SW480 (cell line): ENCODE results near the gene RBM10.

Experiments
- DNase-seq: peaks from one replicate; pipeline ENCODE4 v3.0.0-alpha.2; 2016; ENCODE audit warnings: low spot score

The RBM10 gene

DNA sequence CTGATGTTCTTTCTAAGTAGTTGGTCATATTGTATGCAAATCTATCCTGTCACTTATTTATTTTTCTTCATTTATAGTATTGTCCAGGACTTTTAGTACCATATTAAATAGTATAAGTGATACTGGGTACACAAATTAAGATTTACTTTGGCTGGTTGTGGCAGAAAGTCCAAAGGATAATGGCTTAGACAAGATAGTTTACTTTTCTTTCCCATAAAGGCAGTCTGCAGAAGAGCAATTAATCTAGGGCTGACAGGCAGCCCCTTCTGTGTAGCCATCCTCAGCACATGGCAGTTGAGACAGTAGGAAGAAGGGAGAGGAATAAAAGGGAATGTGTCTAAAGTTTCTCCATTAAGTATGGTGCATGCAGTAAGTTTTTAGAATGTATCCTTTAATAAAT lies 6.4 kb downstream of the RBM10 start:
- no peak for DNase-seq

GRCh38 chrX:47156611-47157520 lies 11.8 kb downstream of the RBM10 start:
- DNase-seq, result no peak

DNA sequence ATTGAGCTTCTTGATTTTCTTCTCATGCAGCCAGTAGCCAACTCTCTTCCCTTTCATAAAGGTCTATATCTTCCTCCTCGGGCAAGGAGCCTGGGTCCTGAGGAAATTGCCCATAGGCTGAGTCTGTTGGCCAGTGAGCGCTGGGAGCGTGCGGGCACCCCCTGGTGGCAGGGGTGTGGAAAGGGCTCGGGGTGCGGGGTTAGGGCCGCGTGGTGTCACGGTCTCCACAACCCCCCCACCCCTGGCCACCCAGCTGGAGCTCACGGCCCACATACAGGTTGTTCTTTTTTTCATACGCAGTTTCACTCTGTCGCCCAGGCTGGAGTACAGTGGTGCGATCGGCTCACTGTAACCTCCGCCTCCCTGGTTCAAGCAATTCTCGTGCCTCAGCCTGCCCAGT lies 13.1 kb downstream of the RBM10 start:
- DNase-seq, result no peak

DNA sequence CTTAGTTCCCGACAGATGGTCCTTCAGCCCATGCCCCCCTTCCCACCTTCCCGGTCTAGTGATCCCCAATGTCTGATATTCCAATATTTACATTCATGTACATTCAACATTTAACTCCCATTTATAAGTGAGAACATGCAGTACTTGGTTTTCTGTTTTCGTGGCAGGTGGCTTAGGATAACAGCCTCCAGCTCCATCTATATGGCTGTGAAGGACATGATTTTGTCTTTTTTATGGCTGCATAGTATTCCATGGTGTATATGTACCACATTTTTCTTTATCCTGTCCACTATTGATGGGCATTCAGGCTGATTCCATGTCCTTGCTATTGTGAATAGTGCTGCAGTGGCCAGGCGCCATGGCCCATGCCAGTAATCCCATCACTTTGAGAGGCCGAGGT lies 13.8 kb downstream of the RBM10 start:
- DNase-seq, result no peak

- DNase-seq, result no peak
Measured at GRCh38 chrX:47160781-47161180, 15.8 kb downstream of the RBM10 start.

- no peak for DNase-seq
Measured at GRCh38 chrX:47162927-47163583, 18.0 kb downstream of the RBM10 start.

GRCh38 chrX:47164420-47164819 lies 19.4 kb downstream of the RBM10 start:
- DNase-seq, result no peak

DNA sequence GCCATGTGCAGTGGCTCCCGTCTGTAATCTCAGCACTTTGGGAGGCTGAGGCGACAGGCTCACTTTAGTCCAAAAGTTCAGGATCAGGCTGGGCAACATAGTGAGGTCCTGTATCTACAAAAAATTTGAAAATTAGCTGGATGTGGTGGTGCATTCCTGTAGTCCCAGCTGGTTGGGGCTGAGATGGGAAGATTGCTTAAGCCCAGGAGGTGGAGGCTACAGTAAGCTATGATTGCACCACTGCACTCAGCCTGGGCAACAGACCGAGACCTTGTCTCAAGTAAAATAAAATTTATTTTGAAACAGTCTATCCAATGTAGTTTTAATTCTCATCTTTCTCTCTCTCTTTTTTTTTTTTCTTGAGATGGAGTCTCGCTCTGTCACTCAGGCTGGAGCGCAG lies 21.1 kb downstream of the RBM10 start:
- DNase-seq, result no peak

DNA sequence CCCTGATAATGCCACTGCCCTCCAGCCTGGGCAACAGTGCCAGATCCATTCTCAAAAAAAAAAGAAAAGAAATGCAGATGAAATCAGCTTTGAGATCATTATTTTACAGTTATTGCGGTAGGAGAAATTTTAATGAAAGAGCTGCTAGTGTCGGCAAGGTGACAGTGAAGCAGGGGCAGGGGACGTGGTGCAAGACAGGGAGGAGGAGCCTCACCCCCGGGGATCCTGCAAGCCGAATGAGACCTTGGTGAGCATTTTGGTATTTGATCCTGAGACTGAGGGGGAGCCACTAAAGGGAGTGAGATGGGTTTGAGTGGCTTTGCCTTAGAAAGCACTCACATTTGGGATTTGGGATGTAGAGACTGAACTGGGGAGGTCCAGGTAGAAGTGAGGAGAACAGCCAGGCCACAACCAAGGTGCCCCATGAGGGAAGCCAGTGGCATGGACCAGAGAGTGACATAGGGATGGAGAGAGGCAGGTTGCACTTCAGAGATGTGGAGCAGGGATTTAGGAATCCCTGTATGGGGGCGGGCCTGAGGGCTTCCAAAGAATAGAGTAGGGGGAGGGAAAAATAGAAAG lies 23.6 kb downstream of the RBM10 start:
- DNase-seq, result no peak

DNA sequence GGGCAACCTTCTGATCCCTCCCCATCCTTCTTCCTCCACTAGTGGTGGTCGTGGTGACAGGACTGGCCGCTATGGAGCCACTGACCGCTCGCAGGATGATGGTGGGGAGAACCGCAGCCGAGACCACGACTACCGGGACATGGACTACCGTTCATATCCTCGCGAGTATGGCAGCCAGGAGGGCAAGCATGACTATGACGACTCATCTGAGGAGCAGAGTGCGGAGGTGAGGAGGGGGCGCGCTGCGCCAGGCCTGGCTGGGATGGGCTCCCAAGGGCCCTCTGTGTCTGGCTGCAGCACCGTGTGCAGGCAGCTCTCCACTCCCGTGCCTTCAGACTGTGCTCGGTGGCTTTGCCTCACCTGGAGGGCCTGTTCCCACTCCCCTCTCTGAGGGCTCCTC lies 24.3 kb downstream of the RBM10 start:
- no peak for DNase-seq

GRCh38 chrX:47169726-47170515 lies 24.9 kb downstream of the RBM10 start:
- no peak for DNase-seq

GRCh38 chrX:47170861-47171692 lies 26.1 kb downstream of the RBM10 start:
- DNase-seq, result no peak

GRCh38 chrX:47171996-47172395 lies 27.0 kb downstream of the RBM10 start:
- DNase-seq, result no peak

DNA sequence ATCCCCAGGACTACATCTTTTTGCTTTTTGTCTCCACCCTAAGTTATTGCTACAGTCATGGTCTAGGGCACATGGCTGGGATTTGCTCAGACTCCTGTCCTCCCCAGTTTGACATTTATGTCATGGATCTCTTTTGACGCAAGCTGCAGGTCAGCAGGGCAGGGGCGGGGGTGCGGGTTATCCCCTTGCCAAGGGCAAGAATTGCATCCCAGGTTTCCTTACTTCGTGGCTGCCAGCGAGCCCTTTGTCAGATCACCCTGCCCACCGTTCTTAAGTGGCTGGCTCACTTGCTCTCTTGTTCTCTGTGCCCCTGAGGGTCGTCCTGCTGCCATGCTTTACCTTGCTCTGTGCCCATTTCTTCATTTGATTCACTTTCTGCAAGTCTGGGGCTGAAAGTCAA lies 27.5 kb downstream of the RBM10 start:
- no peak for DNase-seq

DNA sequence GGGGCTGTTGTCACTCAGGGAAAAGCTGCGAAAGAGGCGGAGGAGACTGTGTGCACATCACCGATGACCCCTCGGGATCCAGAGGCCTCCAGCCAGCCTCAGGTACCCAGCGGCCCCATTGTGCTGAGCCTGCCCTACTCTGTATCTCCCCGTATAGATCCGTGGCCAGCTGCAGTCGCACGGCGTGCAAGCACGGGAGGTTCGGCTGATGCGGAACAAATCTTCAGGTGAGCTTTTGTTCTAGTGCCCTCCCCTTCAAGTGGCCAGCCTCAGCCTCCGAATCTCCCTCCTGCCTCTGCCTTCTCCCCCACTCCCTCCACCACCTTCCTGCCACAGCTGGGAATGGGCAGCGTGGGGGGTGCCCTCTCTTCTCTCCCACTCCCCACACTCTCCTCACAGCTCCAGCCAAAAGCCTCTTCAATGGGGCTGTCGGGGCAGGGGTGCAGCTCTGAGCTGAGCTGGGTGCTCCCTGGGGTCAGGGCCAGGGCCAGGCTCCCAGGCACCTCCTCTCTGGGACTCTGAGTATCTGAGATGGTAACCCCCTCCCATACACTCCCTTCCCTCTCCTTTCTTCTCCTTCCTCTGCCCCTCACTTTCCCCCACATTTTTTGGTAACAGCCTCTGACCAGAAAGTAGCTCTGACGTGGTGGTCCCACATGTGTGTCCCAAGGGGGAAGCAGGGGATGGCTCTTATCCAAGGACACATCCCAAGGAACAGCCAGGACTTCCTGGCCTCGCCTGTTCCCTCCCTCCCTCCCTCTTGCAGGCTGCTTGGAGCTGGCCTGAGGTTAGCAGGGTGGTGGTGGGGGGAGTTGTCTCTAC lies 28.2 kb downstream of the RBM10 start:
- no peak for DNase-seq

- no peak for DNase-seq
Measured at GRCh38 chrX:47174376-47174775, 29.4 kb downstream of the RBM10 start.

DNA sequence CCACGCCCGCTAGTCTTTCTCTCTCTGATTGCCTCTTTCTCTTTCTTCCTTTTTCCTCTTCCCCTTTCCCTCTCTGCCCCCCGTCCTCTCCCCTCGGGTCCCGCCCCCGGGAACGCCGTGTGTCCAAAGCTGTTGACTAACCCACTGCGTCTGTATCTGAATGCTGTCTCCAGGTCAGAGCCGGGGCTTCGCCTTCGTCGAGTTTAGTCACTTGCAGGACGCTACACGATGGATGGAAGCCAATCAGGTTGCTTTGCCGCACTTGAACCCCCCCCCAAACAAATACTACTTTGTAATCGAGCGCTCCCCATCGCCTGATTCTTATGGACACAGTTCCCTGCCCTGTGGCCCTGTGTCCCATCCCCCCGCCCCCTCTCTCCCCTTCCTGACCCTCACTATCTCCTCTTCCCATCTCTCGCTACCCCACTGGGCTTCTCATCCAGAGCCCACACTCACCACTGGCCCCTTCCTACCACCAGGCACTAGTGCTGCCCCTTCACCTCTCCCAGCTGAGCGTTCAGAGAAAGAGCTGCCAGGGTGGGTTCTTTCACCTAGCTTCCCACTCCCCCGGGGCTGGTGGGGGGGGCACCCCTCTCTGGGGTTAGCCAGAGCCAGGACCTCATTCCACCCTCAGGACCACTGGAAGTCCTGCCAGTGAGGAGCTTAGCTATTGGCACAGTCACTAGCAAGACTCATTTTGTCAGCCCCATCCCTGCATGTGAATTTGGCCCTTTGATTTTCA lies 30.0 kb downstream of the RBM10 start:
- no peak for DNase-seq

GRCh38 chrX:47175588-47175980 lies 30.6 kb downstream of the RBM10 start:
- no peak for DNase-seq

GRCh38 chrX:47176101-47176740 lies 31.2 kb downstream of the RBM10 start:
- no peak for DNase-seq
